HG03139 (cell line): ENCODE measurements around the gene ZBTB46.

Experiments used
- ATAC-seq: cut with Tn5 transposase; IDR thresholded peaks from one replicate; pipeline ENCODE4 v1.9.1; 2021; ENCODE audit not compliant: unreplicated experiment

Gene ZBTB46

DNA sequence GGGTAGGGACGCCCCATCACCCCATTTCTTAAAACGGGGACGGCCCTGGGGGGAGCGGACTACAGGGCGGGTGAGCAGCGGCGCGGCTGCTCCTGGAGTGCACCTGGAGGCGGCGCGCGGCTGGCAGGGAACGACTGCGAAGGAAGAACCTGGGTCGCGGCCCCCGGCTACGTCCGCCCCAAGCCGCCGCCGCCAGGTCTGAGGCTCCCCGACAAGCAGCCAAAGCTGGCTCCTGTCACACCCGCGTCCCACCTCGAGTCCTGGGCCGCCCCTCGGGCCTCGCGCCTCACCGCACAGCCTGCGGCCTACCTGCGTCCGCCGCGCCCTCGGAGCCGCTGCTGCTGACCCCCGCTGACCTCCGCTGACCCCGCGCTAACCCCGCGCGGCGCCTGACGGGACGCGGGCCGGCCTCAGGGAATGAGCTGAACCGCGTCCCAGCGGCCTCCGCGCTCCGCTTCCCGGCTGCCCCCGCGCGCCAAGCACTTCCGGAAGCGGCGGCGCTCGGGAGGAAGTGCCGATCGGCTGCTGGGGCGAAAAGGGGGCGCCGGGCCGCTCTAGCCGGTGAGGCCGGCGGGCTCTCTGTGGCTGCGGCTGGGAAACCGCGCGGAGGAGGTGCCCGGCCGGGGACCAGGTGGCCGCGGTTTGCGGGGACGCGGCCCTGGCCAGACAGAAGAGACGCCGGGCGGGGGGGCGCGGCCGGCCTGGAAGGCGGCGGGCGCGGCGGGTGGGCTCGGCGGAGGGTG is 123.3 kb downstream of the ZBTB46 start, which contains the start of the genes ARFRP1 and ZGPAT:
ARFRP1 (minus strand) TSS at position 419 of the 743 bp plus-strand sequence. CDS start 885 bp downstream, outside the sequence.
ZGPAT (plus strand) TSS at position 482 of the 743 bp plus-strand sequence. CDS start 542 bp downstream, outside the sequence.
- peak; percentile 64 for ATAC-seq

DNA sequence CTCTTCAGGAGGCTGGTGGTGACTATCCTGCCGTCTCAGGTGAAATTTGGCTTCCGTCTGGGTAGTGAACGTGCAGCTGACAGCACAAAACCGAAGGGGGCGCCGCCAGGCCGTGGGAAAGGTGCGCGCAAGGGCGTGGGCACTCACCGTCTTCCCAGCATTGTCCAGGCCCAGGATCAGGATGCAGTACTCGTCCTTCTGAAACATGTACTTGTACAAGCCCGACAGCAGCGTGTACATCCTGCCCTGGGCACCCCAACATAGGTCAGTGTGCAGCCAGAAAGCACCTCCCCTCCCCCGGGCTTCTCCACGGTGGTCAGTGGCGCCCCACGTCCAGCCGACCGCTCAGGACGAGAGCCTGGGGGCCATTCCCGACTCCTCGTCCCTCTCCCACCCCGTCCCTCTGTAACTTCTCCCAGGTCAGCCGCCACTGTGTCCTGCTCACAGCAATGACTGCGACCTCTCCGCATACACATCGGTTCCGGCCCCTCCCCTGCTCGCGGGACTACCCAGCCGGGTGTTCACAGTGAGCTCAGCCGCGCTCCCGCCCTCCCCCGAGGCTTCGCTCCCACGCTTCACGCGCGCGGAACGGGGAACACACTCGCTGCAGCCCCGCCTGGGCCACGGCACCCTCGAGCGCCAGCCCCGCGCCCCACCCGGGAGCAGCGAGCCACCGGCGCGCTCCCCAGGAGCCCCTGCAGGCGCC is 124.1 kb downstream of the ZBTB46 start:
- ATAC-seq: peak; percentile 7

DNA sequence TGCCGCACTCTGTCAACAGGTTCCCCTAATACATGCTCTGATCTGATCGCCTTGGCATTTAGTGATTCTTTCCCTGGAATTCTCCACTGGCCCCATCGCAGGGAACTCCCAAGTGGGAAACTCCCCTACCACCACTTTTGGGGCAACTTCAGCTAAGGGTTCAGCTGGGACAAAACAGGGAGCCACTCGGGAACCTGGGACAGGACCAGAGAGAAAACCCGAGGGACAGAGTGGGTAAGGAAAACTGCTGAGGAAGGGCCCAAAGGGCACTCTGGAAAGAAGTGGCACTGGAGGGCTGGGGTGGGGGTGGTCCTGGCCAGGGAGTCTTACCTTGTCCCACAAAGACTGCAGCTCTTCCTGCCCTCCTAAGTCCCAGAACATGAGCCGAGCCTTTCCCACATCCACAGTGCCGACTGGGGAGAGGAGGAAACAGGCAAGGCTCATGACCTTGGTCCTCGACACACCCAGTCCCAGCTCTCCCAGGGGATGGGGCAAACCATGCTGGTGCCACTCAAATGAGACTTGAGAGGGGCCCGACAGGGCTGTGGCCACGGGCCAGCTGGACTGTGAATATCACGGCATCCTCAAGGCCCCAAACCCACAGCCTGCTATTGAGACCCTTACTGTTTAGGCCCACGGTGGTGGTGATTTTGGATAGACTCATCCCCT is 124.9 kb downstream of the ZBTB46 start:
- no peak for ATAC-seq

DNA sequence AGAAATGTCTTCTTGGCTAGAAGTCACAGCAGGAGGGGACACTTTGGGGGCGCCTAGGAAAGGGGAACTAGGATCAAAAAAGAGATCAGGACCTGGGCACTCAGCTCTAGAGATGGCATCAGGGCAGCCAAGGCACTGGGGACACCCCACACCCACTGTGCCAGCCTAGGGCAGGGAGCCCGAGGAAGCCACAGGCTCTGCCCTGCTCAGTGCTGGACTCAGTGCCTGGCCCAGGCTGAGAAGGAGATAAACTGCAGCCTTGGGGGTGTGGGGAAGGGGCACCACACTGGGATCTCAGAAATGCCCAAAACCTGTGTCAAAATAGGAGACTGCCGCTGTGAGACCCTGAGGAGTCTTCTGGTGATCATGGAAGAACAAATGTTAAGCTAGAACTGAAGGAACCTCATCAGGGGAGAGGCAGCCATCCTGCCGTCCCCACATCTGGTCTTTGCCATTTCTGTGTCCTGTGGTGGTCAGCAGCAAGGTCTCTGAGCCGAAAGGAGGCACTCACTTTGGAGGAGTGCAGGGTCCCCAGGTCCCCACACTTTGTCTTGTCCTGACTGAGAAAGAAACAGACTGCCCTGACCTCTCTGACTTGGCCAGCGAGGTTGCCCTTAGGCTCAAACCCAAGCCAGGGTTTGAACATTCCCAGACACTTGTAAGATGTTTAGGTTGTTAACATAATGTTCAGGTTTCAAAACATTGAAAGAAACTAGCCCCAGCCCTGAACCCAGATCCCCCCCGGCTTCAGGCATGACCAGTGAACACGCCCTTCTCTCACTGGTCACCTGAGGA is 125.6 kb downstream of the ZBTB46 start:
- ATAC-seq: no peak

DNA sequence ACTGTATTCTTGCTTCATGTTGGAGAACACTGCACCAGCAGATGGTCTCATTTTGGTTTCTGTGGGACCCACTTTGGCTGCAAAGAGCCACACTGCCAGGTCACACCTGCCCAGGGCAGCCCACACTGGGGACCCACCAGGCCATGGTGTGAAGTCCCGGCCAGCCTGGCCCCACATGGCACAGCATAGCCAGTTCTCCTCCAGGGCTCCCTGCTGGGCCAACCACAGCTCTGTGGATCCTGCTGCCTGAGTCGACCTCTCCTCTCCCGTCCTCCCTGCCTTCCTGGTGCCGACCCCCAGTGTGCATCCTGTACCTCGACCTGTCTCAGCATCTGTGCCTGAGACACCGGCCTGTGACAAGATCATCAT is 126.3 kb downstream of the ZBTB46 start:
- no peak for ATAC-seq

DNA sequence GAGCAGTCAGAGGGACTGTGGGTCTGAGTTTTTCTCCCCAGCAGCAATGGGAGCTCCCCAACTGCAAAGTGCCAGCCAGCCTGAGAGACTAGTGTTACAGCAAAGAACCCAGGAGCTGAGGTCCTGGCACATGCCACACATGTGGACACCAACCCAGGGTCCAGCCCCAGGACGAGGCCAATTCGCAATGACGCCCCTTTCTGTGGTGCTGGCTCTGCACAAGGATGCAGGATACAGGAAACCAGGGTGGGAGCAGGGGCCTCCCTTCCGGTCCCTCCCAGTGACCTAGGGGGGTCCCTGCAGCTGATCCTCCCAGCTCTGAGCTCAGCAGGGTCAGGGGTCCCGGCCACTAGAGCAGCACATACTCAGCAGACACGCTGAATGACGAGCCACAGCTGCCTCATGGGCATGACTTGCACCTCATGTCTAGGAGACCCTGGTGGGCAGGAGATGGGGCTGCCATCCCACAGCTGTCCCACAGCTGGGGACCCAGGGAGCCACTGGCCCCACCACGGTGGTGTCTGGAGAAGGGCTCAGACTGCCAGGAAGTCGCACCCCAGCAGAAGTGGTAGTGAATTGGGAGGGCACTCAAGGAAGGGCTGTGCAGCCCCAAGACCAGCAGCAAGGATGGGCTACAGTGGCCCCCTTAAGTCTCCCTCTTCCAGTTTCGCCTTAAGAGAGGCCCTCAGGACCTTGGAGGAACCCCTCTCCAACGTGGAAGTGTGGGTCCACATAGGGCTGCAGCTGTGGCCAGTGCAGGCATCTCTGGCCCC is 126.9 kb downstream of the ZBTB46 start:
- no peak for ATAC-seq

DNA sequence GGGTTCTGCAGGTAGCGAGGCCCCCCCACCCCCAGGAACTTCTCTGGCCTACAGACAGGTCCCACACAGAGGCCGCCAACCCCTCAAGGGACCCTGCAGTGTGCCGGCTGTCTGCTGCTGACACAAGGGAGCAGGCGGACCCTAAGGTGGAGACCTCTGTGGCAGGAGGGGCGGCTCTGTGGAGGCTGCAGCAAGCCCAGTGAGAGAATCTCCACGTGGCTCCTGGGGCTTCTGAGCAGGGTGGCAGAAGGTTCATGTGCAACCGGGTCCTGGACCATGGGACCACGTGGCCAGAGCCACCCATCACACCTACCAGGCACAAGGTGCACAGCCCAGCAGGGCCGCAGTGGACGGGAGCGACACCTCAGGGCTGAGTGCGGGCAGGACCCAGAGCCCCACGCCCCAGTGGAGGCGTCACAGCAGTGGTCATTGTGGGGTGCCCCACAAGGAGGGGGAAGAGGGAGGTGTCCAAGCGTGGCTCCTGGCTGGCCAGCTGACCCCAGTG is 127.5 kb downstream of the ZBTB46 start:
- no peak for ATAC-seq

DNA sequence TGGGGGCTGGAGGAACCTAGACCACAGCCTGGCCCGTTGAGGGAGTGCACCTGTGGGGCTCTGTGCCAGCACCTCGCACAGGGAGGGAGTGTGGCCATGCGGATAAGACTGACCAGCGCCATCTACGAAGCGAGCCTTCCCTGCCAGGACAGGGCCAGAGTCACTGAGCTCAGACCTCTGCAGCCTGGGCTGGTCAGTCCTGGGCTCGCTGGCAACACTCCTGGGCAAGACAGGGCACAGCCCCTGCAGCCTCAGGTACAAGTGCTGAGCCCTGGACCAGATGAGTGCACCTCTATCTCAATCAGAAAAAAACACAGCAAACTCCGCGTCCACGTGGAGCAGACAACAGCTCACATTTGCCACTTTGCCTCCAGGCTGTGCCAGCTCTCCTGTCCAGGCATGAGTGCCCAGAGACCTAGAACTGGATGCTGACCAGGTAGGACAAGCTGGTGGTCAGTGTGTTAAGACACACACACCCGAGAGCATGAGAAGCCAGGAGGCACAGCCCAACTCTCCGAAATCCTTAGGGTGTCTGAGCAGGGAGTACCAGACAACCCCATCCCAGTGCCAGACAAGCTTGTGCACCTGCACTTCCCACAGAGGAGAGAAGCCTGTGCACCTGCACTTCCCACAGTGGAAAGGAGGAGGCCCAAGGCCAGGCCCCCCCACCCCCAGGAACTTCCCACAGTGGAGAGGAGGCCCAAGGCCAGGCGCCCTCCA is 128.2 kb downstream of the ZBTB46 start:
- no peak for ATAC-seq

DNA sequence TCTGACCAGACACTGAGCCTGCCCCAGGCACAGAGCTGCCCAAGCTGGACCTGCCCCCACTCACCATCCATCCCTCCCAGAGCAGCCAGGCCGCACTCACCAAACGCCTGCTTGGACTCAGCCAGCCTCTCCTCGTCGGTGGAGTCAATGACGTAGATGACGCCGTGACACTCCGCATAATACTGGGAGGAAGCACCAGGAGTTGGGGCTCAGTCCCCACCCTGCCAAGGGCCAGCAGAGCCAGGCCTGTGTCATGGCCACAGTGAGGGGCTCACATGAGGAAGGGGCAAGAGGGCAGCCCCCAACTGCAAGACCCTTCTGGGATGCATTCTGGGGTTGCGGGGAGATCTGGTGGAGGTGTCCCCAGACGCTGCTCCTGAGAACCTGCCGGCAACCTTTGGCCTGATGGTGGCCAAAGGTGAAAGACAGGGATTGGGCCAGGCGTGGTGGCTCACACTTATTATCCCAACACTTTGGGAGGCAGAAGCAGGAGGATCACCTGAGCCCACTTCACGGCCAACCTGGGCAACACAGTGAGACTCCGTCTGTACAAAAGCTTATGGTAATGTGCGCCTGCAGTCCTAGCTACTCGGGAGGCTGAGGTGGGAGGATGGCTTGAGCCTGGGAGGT is 128.9 kb downstream of the ZBTB46 start:
- ATAC-seq: no peak

DNA sequence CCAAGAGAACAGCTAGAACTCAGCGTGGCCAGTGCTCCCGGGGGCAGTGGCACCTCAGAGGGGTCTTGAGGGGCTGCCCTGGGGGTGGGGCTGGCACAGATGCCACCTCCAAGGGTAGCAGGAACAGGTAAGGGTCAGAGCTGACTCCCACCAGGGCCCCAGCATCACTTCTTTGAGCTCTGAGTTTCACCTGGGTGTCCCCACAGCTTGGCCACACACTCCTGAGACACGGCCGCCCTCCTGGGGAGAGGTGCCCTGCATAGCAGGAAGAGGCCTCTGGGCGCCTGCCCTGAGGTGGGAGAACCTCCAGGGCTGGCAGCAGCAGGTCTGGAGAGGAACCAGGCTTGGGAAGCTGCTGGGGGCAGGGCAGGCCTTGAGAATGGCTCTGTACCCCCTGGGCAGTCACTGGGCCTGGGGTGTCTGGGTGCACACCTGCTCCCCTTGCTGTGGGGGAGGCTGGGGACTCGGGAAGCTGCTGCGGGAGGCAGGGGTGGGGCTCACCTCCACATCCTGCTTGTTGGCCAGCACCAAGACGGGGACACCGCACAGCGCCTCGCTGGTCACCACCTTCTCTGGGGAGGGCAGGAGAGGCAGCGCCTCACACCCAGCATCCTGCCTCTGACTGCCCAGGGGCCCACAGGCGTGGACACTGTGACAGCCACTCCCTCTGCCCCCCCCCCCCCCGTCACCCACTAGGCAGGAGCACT is 129.6 kb downstream of the ZBTB46 start:
- ATAC-seq: no peak

DNA sequence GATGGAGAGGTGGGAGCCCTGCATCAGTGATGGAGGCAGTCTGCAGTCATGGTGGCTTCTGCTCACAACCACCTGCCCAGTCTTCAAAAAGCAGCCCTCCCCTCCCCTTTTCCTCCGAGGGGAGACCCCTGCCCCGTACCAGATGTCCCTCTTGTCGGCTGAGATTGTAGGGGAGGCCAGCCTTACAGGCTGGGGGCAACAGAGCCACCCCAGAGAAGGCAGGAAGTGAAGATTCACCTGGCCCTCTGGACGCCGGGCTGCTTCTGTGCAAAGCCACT is 130.1 kb downstream of the ZBTB46 start:
- no peak for ATAC-seq

DNA sequence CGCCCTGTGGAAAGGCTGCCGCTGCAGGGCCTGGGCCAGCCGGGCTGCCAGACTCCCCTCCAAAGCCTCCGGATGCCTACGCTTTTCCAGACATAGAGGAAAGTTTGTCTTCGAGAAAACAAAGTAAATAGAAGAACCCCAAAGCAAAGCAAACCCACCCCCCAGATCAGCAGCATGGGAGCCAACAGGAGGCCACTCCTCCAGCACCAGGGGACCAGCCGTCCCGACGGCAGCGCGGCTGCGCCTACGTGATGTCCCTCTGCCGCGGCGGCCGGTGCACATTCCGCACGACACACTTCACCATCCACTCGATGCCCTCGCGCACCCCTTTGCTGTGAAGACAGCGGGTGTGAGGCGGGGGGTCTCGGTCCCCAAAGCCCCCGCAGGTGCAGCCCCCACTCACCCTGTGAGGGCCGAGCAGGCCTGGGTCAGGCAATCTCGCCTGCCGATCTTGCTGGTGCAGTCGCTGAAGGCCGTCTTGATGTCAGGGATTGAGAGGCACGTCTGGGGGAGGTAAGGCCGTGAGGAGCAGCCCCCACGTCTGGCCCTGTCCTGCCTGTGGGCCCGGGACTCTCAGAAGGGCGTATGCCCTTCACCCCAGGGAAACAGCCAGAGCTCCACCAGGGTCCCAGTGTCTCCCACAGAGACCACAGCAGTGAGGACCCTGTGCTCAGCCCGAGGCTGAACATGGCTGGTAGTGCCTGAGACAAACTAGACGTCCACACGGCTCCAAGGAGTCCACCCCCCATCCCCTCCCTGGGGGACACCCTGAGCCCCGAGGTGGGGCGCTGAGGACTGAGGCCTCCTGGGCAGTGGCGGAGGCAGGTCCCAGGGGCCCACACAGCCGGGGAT is 130.6 kb downstream of the ZBTB46 start:
- ATAC-seq: no peak

DNA sequence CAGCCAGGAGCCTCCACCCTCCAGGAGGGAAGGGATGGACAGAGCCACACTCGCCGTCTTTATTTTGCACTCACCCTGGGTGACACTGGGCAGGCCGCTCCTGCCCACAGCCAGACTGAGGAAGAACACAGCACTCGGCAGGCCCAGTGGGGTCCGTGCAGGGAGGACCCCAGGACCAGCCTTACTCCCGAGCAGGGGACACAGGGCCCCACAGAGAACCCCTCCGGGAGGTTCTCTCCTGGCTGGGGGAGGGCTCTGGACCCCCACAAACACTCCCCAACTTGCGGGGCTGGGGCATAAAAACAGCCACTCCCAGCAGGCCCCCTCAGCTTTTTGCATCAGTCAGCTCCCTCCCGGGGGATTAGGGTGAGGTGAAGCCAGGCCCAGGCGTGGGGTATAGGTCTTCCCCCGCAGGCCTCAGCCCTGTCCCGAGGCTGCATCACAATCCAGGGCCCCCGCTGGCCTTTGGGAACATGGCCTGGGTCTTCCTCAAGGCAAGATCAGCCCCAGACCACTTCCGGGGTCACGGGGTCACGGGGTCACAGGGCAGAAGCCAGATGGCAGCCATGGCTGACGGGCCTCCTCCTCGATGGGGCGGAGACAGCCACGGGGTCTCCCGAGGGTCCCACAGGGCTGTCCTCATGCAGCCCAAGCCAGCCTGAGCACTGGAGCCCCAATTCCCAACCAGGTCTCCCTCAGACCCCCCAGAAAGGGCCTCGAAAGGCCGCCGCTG is 131.4 kb downstream of the ZBTB46 start:
- no peak for ATAC-seq

DNA sequence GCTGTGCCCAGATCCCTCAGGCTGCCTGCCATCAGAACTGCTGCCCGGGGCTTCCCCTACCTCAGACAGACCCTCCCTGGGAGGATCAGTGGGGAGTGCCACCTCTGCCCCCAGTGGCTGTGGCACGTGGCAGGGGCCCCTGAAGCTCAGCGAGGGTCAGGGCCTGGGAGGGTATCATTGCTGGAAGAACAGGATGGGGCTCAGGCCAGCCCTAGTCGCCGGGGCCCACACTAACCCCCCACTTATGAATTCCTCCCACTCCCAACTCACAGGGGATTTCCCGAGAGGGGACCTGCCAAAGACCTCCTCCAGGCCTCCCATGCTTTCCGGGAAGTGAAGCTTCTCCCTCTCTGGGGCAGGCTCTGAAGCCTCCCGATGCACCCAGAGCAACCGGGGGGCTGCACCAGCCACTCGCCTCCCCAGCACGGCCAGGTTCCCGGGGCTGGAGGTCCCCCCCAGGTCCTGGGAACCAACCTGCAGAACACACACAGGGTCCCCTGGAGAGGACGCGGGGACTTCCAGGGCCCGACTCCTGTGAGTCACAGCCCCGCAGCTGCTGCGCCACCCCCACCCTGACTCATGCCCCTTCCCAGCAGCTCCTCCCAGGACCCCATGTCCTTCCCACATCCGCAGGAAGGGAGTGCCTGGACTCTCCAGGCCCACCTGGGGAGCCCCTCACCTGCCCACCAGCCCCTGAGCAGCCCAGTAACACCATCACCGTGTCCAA is 132.2 kb downstream of the ZBTB46 start:
- no peak for ATAC-seq

DNA sequence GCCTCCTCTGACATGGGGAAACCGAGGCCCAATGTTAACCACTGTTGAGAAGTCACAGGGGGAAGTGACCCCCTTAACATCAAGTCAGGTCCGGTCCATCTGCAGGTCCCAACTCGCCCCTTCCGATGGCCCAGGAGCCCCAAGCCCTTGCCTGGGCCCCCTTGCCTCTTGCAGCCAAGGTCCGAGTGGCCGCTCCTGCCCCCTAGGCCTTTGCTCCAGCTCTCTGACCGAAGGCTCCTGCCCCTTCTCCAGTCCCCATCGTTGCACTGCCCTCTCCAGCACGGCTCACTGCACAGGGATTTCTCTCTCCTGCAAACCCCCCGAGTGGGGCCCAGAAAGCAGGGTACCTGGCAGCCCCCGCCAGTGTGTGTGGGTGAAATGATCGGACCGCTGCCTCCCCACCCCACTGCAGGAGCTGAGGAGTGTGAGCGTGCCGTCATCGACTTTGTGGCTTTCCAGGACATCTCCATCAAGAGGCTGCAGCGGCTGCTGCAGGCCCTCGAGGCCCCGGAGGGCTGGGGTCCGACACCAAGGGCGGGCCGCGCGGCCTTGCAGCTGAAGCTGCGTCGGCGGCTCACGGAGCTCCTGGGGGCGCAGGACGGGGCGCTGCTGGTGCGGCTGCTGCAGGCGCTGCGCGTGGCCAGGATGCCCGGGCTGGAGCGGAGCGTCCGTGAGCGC is 133.1 kb downstream of the ZBTB46 start:
- no peak for ATAC-seq

DNA sequence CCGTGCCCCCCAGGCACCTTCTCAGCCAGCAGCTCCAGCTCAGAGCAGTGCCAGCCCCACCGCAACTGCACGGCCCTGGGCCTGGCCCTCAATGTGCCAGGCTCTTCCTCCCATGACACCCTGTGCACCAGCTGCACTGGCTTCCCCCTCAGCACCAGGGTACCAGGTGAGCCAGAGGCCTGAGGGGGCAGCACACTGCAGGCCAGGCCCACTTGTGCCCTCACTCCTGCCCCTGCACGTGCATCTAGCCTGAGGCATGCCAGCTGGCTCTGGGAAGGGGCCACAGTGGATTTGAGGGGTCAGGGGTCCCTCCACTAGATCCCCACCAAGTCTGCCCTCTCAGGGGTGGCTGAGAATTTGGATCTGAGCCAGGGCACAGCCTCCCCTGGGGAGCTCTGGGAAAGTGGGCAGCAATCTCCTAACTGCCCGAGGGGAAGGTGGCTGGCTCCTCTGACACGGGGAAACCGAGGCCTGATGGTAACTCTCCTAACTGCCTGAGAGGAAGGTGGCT is 133.7 kb downstream of the ZBTB46 start:
- ATAC-seq: no peak
